ENCODE measurements around the gene DOHH. TPM values are rescaled to one million over a fixed set of nuclear protein-coding genes. Genes with fewer than 3 reads are reported as not detected.

DOHH gene
- total and polyA plus RNA-seq, 4 donors = 1.4 to 12.0 (median 9.2) TPM

GRCh38 chr19:3491396-3492119 is 8.9 kb downstream of the DOHH start:
- 98% methylated on average over 55 of the region's 55 CpGs for WGBS
- TF ChIP-seq ZBTB33 (IDR thresholded peaks at IDR 0.05) (no peak), NR2F2 (IDR thresholded peaks at IDR 0.05) (no peak)
- Histone ChIP-seq H3K27ac (ENCODE audit: low read depth in 1 of 2, low read length in 2 of 2) (no peak overlapping the region), H3K27me3 (ENCODE audit: control insufficient read depth in 4 of 4, insufficient read depth in 4 of 4, low read length in 3 of 4) (no peaks in the 10 kb centered on the region), H3K4me1 (ENCODE audit: control insufficient read depth in 4 of 4, insufficient read depth in 4 of 4, low read length in 3 of 4) (no peaks in the 10 kb centered on the region), H3K4me3 (ENCODE audit: low read depth in 1 of 3, low read length in 3 of 3) (no peak overlapping the region), H3K9ac (ENCODE audit: low read depth in 1 of 2, low read length in 2 of 2) (no peak overlapping the region), H3K9me3 (ENCODE audit: control insufficient read depth in 4 of 4, low read length in 3 of 4) (no peaks in the 10 kb centered on the region), H3K36me3 (ENCODE audit: control insufficient read depth in 4 of 4, insufficient read depth in 3 of 4, low read depth in 1 of 4, low read length in 3 of 4) (peaks cover 0 to 30% (median 12%) of the 10 kb centered on the region in 4 donors)
- no peak for DNase-seq (ENCODE audit: low spot score)

DNA sequence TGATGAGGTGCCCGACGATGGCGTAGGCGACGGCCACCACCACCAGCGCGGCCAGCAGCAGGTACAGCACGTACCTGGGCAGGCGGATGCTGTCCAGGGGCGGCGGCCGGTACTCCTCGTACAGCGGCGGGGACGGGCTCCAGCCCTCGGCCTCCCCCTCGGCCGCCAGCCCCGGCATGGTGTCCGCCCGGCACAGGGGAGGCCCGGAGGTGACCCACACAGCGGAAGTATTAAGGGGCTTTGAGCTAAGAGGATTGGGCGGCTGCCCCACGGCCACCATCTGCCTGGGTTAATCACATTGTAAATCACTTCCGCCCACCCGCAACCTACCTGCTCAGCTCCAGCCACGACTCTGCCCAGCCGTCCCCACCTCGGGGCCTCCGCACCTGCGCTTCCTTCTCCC is 17.2 kb downstream of the DOHH start, which contains the start of gene SMIM44:
SMIM44 (minus strand) TSS at position 216 of the 403 bp plus-strand sequence; CDS start at position 178, 38 bp downstream.
- no peak within 1 kb of the TSS for H3K27ac ChIP-seq (ENCODE audit: low read depth in 1 of 2, low read length in 2 of 2)
- no peak for DNase-seq (ENCODE audit: low spot score)
- TF ChIP-seq FOXA1 (IDR thresholded peaks at IDR 0.05) (no peak), REST (IDR thresholded peaks at IDR 0.05) (no peak), RAD21 (IDR thresholded peaks at IDR 0.05) (no peak), ZBTB33 (IDR thresholded peaks at IDR 0.05) (no peak), GABPA (IDR thresholded peaks at IDR 0.05 in 1 of 2, conservative IDR thresholded peaks at IDR 0.05 in 1 of 2) (no peak), MAX (IDR thresholded peaks at IDR 0.05) (no peak), FOXA2 (IDR thresholded peaks at IDR 0.05) (no peak), NR2F2 (IDR thresholded peaks at IDR 0.05) (no peak), HNF4A (conservative IDR thresholded peaks at IDR 0.05) (no peak), JUND (IDR thresholded peaks at IDR 0.05) (no peak), SP1 (IDR thresholded peaks at IDR 0.05) (no peak)
- no peak within 1 kb of the TSS for H3K9ac ChIP-seq (ENCODE audit: low read depth in 1 of 2, low read length in 2 of 2)
- H3K9me3 ChIP-seq (ENCODE audit: control insufficient read depth in 4 of 4, low read length in 3 of 4) = no peaks in the 10 kb centered on the region
- WGBS = 80% methylated on average over 33 of the region's 33 CpGs
- peaks cover 0 to 2% (median 0%) of the 10 kb centered on the region in 4 donors for H3K27me3 ChIP-seq (ENCODE audit: control insufficient read depth in 4 of 4, insufficient read depth in 4 of 4, low read length in 3 of 4)
- H3K4me3 ChIP-seq (ENCODE audit: low read depth in 1 of 3, low read length in 3 of 3) = no peak within 1 kb of the TSS
- H3K36me3 ChIP-seq (ENCODE audit: control insufficient read depth in 4 of 4, insufficient read depth in 3 of 4, low read depth in 1 of 4, low read length in 3 of 4) = no peaks in the 10 kb centered on the region
- no peaks in the 10 kb centered on the region for H3K4me1 ChIP-seq (ENCODE audit: control insufficient read depth in 4 of 4, insufficient read depth in 4 of 4, low read length in 3 of 4)

Measured in liver (tissue), 9 donors.